Gastrocnemius medialis (tissue), 4 donors: ENCODE results near the gene UBAP2. TPM values are rescaled to one million over a fixed set of nuclear protein-coding genes. Genes with fewer than 3 reads are reported as not detected.

ENCODE experiments used
- ATAC-seq, 2 donors: fragments of 150-250 bp; one replicate each; pipeline ENCODE4 v1.9.1; 2016
- DNase-seq, 2 donors: peaks; one replicate each; pipeline ENCODE4 v3.0.0-alpha.2; 2019
- H3K27ac ChIP-seq, 4 donors: fragments of 200-600 bp; sonication (generic); 1 replicate in 1 of 4; 2 replicates in 3 of 4; pipeline ENCODE4 v1.5.1; 2016 to 2018; ENCODE audit warnings: mild to moderate bottlenecking in 2 of 4, moderate library complexity in 1 of 4
- H3K27me3 ChIP-seq, 3 donors: fragments of 200-600 bp; sonication (generic) in 2 of 3; 1 replicate in 1 of 3; 2 replicates in 2 of 3; pipeline versions ENCODE4 v1.5.1 to v1.6.0; 2016 to 2019; ENCODE audit warnings: mild to moderate bottlenecking in 1 of 3, moderate library complexity in 1 of 3
- H3K36me3 ChIP-seq, 2 donors: fragments of 200-600 bp; sonication (generic) in 1 of 2; one replicate each; pipeline ENCODE4 v1.5.1; 2017 to 2018
- H3K4me1 ChIP-seq, 2 donors: fragments of 200-600 bp; sonication (generic) in 1 of 2; one replicate each; pipeline ENCODE4 v1.5.1; 2016 to 2017; ENCODE audit warnings: mild to moderate bottlenecking in 2 of 2
- H3K4me3 ChIP-seq, 4 donors: fragments of 200-600 bp; sonication (generic) in 3 of 4; 1 replicate in 1 of 4; 2 replicates in 3 of 4; pipeline ENCODE4 v1.5.1; 2016 to 2019; ENCODE audit warnings: mild to moderate bottlenecking in 2 of 4
- H3K9me3 ChIP-seq, 3 donors: fragments of 200-600 bp; sonication (generic) in 2 of 3; 1 replicate in 1 of 3; 2 replicates in 2 of 3; pipeline ENCODE4 v1.5.1; 2016 to 2019
- CTCF ChIP-seq, 5 experiments: fragments of 450-650 bp in 3 of 5; fragments of 200-600 bp in 2 of 5; sonication (generic) in 2 of 5; IDR thresholded peaks in 4 of 5; conservative IDR thresholded peaks in 1 of 5; 1 replicate in 4 of 5; 2 replicates in 1 of 5; pipeline ENCODE4 v1.5.1; 2016 to 2019; ENCODE audit warnings: antibody characterized with exemption in 5 of 5, mild to moderate bottlenecking in 3 of 5, moderate library complexity in 3 of 5
- POLR2A ChIP-seq, 2 donors: fragments of 450-650 bp; IDR thresholded peaks; one replicate each; pipeline ENCODE4 v1.6.1; 2017; ENCODE audit warnings: antibody characterized with exemption in 2 of 2, mild to moderate bottlenecking in 2 of 2, moderate library complexity in 2 of 2
- in situ Hi-C, 4 donors: fragments of 200-750 bp; cut with MboI; loops; one replicate each; pipeline versions ENCODE4 v1.15.0 to v1.8.0; 2017; ENCODE audit warnings: low sequenced_read_pairs in 4 of 4
- intact Hi-C: fragments of 100-400 bp; cut with DNase I; formaldehyde crosslinking; loops from one replicate; pipeline ENCODE4 v1.15.1; 2023; ENCODE audit warnings: low total_unique reads
- total RNA-seq, 4 donors: library from RNA; depleted of rRNA; stranded (reverse); fragments of >200 nt; gene quantifications; one replicate each; pipeline versions ENCODE4 v1.1.0 to v1.2.3, GENCODE V29; 2016

The UBAP2 gene
- total RNA-seq, 4 donors from 2014 or later, result 14.6 to 26.6 (median 20.9) TPM

- in situ Hi-C loops, result loop anchor here in 1 of 4 donors (25.0 kb wide), 1 partner anchor 135 kb away; no protein-coding TSS in a partner anchor
- DNase-seq, result no peak
- ATAC-seq, result no peak
- TF ChIP-seq CTCF (IDR thresholded peaks at IDR 0.05 in 4 of 5, conservative IDR thresholded peaks at IDR 0.05 in 1 of 5), result no peak
- TF ChIP-seq POLR2A (IDR thresholded peaks at IDR 0.05), result no peak
- Histone ChIP-seq H3K27ac (no peak overlapping the region), H3K4me1 (peaks cover 7 to 19% of the 10 kb centered on the region in 2 donors), H3K27me3 (no peaks in the 10 kb centered on the region), H3K36me3 (peaks cover 0 to 65% of the 10 kb centered on the region in 2 donors), H3K9me3 (no peaks in the 10 kb centered on the region), H3K4me3 (no peak overlapping the region)
- intact Hi-C loops, result no loop called here
Measured at GRCh38 chr9:33926746-33927485, 121.8 kb downstream of the UBAP2 start.

GRCh38 chr9:33924978-33925797 is 123.5 kb downstream of the UBAP2 start:
- in situ Hi-C loops (loop anchor here in 1 of 4 donors (25.0 kb wide), 1 partner anchor 137 kb away; no protein-coding TSS in a partner anchor), intact Hi-C loops (loop anchor here (1.0 kb wide), 1 partner anchor 146 kb away; no protein-coding TSS in a partner anchor)
- H3K36me3 ChIP-seq, result peaks cover 0 to 51% of the 10 kb centered on the region in 2 donors
- no peaks in the 10 kb centered on the region for H3K27me3 ChIP-seq
- TF ChIP-seq CTCF (IDR thresholded peaks at IDR 0.05 in 4 of 5, conservative IDR thresholded peaks at IDR 0.05 in 1 of 5) (peak; percentile 30 to 71 (median 49)), POLR2A (IDR thresholded peaks at IDR 0.05) (no peak)
- DNase-seq (peak in 1 of 2 donors; percentile 57), ATAC-seq (peak; percentile 38 to 65)
- peak overlapping the region; percentile 47 to 70 (median 60) for H3K27ac ChIP-seq
- H3K4me3 ChIP-seq, result no peak overlapping the region
- peaks cover 7 to 19% of the 10 kb centered on the region in 2 donors for H3K4me1 ChIP-seq
- H3K9me3 ChIP-seq, result no peaks in the 10 kb centered on the region

DNA sequence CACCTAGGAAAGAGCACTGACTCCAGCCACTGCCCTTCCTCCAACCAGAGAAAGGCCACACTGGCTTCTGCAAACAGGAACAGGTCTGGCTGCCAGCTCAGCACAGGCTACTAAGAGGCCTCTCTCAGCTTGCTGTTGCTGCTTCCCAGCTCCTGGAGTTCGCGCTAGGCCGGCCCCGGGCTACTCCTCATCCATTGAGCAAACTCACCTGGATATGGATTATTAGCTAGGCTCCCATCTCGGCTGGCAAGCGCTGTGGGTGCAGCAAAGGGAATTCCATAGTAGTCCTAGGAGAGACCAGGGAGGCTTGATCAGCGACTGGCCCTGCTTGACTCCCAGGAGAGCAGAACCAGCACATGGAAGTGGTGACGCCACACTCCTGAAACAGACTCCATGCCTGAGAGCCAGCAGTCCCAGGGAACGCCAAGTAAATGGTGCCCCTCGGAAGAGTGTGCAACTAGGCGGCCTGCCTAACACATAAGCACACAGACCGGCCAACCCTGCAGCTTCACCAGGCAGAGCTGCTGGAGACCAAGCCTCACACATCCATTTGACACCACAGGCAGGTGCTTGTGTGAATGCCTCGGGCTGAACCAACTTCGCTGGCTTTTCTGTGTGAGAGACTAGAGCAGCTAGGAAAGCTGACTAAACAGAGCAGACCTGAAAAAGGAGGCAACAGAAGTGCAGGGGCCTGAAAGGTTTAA is 124.5 kb downstream of the UBAP2 start:
- ATAC-seq, result peak in 1 of 2 donors; percentile 46
- Histone ChIP-seq H3K4me3 (no peak overlapping the region), H3K36me3 (peaks cover 0 to 49% of the 10 kb centered on the region in 2 donors), H3K4me1 (peaks cover 7 to 19% of the 10 kb centered on the region in 2 donors), H3K9me3 (no peaks in the 10 kb centered on the region), H3K27ac (peak overlapping the region; percentile 47 to 70 (median 60)), H3K27me3 (no peaks in the 10 kb centered on the region)
- intact Hi-C loops, result no loop called here
- in situ Hi-C loops, result no loop called here
- TF ChIP-seq POLR2A (IDR thresholded peaks at IDR 0.05), result no peak
- DNase-seq, result peak in 1 of 2 donors; percentile 39

DNA sequence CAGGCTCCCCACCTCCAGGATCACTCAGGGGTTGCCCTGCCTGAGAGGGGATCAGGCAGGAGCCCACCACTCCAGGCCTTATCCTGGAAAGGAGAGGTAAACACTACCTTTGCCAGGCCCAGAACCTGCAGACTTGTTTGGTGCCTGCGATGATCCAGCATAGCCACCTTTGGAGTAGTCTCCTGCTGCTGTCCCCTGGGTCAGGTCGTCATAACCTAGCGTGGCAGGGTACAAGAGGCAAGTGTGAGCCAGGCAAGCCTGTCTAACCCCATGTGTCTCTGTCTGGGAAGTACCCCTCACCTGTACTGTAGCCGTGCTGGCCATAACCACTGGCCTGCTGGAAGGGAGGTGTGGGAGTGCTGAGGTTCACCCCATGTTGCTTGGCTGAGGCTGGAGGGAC is 125.6 kb downstream of the UBAP2 start:
- Histone ChIP-seq H3K9me3 (no peaks in the 10 kb centered on the region), H3K27me3 (no peaks in the 10 kb centered on the region), H3K4me1 (peaks cover 14 to 19% of the 10 kb centered on the region in 2 donors), H3K36me3 (peaks cover 0 to 57% of the 10 kb centered on the region in 2 donors), H3K27ac (peak overlapping the region in 3 of 4 donors; percentile 47 to 70 (median 61)), H3K4me3 (no peak overlapping the region)
- in situ Hi-C loops (no loop called here), intact Hi-C loops (no loop called here)
- no peak for ATAC-seq
- TF ChIP-seq POLR2A (IDR thresholded peaks at IDR 0.05), result no peak
- TF ChIP-seq CTCF (IDR thresholded peaks at IDR 0.05 in 4 of 5, conservative IDR thresholded peaks at IDR 0.05 in 1 of 5), result no peak
- DNase-seq, result no peak
